Choroid plexus epithelial cell (primary cell): ENCODE data around the gene PLIN4.

Source experiments
- DNase-seq: peaks from one replicate; pipeline ENCODE4 v3.0.0-alpha.2; 2010; ENCODE audit warnings: low read depth
- H3K4me3 ChIP-seq: 2 replicates; pipeline ENCODE4 v1.5.1; 2011; ENCODE audit warnings: low read depth, mild to moderate bottlenecking, control low read depth, low read length, moderate library complexity
- TF ChIP-seq, protein P1 (sequence below): conservative IDR thresholded peaks from 2 replicates; pipeline ENCODE4 v1.5.1; 2011; ENCODE audit warnings: low read depth, mild to moderate bottlenecking, control low read depth, inconsistent platforms, low read length, moderate library complexity

PLIN4 gene

DNA sequence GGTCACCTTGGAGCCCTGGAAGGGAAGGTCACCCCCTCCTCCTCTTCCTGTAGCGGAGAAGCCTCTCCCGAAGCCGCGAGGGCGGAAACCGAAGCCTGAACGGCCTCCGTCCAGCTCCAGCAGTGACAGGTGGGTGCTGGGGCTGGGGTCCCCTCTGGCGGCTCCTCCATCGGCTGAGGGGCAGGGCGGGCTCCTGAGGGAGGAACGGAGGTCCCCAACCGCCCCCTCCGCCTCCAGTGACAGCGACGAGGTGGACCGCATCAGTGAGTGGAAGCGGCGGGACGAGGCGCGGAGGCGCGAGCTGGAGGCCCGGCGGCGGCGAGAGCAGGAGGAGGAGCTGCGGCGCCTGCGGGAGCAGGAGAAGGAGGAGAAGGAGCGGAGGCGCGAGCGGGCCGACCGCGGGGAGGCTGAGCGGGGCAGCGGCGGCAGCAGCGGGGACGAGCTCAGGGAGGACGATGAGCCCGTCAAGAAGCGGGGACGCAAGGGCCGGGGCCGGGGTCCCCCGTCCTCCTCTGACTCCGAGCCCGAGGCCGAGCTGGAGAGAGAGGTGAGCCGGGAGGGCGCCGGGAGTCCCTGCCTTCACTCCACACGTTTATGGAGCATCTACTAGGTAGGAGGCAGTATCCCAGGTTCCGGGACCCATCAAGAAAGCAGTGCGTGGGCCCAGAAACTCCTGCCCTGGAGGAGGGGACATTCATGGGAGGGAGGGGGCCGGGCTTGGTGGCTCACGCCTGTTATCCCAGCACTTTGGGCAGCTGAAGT lies 24.2 kb downstream of the PLIN4 start:
- TF ChIP-seq, protein P1, sequence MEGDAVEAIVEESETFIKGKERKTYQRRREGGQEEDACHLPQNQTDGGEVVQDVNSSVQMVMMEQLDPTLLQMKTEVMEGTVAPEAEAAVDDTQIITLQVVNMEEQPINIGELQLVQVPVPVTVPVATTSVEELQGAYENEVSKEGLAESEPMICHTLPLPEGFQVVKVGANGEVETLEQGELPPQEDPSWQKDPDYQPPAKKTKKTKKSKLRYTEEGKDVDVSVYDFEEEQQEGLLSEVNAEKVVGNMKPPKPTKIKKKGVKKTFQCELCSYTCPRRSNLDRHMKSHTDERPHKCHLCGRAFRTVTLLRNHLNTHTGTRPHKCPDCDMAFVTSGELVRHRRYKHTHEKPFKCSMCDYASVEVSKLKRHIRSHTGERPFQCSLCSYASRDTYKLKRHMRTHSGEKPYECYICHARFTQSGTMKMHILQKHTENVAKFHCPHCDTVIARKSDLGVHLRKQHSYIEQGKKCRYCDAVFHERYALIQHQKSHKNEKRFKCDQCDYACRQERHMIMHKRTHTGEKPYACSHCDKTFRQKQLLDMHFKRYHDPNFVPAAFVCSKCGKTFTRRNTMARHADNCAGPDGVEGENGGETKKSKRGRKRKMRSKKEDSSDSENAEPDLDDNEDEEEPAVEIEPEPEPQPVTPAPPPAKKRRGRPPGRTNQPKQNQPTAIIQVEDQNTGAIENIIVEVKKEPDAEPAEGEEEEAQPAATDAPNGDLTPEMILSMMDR, result no peak
- no peak for DNase-seq
- H3K4me3 ChIP-seq, result no peak overlapping the region

DNA sequence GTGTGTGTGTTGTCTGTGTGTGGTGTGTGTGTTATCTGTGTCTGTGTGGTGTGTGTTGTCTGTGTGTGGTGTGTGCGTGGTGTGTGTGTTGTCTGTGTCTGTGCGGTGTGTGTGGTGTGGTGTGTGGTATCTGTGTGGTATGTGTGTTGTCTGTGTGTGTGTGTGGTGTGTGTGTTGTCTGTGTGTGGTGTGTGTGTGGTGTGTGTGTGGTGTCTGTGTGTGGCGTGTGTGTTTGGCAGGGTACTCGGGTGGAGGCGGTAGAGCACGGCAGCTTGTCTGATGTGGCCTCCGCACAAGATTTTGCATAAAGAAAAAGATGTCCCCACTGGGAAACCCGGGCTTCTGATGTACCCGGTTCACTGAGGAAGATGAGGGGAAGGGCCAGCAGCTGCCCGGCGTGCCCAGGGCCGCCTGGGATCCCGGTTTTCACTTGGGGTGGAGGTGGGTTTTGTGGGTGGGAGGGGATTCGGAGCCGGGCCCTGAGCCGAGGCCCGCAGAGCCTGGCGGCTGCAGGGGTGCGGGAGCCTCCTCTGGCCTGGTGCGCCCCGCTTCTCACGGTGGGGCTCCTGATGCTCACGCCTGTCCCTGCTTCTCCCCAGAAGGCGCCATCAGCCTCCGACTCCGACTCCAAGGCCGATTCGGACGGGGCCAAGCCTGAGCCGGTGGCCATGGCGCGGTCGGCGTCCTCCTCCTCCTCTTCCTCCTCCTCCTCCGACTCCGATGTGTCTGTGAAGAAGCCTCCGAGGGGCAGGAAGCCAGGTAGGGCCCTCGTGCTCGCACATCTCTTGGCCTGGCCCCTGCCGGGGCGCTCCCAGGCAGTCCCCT lies 25.0 kb downstream of the PLIN4 start:
- no peak overlapping the region for H3K4me3 ChIP-seq
- DNase-seq, result no peak
- TF ChIP-seq, protein P1, result no peak

DNA sequence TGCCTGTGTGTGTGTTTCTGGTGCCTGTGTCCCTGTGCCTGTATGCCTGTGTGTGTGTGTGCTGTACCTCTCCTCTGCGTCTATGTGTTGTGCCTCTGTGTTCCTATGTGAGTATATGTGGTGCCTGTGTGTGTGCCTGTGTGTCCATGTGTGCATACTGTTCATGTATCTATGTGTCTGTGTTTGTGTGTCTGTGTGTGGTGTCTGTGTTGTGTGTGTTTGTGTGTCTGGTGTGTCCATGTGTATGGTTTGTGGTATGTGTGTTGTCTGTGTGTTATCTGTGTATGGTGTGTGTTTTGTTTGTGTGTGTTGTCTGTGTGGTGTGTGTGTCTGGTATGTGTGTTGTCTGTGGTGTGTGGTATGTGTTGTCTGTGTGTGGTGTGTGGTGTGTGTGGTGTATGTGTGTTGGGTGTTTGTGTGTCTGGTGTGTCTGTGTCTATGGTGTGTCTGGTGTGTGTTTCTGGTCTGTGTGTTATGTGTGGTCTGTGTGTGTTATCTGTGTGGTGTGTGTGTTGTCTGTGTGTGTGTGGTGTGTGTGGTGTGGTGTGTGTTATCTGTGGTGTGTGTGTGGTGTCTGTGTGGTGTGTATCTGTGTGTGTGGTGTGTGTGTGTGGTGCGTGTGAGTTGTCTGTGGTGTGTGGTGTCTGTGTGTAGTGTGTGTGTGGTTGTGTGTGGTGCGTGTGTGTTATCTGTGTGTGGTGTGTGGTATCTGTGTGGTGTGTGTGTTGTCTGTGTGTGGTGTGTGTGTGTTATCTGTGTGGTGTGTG lies 25.8 kb downstream of the PLIN4 start:
- DNase-seq, result no peak
- TF ChIP-seq, protein P1, result no peak
- H3K4me3 ChIP-seq, result no peak overlapping the region

DNA sequence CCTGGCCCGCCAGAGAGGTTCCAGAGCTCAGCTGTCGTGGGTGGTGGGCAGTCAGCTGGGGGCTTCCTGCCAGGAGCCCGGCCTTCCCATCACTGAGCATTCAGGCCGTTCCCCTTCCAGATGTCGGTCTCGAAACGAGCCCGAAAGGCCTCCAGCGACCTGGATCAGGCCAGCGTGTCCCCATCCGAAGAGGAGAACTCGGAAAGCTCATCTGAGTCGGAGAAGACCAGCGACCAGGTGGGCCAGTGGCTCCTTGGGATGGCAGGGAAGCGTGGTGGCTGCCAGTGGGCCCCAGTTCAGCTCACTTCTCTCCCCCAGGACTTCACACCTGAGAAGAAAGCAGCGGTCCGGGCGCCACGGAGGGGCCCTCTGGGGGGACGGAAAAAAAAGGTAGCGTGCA lies 26.8 kb downstream of the PLIN4 start:
- TF ChIP-seq, protein P1, result no peak
- no peak for DNase-seq
- no peak overlapping the region for H3K4me3 ChIP-seq

DNA sequence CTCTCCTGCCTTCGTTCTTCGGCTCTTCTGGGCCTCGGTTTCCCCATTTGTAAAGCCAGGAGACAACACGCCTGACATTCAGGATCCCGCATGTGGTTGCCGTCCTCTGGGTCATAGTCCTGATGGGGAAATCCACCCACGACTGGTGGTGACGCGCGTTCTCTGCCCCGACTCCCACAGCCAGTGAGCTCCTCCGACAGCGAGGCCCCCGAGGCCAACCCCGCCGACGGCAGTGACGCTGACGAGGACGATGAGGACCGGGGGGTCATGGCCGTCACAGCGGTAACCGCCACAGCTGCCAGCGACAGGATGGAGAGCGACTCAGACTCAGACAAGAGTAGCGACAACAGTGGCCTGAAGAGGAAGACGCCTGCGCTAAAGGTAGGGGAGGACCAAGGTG lies 29.8 kb downstream of the PLIN4 start:
- no peak overlapping the region for H3K4me3 ChIP-seq
- no peak for DNase-seq
- TF ChIP-seq, protein P1, result no peak

DNA sequence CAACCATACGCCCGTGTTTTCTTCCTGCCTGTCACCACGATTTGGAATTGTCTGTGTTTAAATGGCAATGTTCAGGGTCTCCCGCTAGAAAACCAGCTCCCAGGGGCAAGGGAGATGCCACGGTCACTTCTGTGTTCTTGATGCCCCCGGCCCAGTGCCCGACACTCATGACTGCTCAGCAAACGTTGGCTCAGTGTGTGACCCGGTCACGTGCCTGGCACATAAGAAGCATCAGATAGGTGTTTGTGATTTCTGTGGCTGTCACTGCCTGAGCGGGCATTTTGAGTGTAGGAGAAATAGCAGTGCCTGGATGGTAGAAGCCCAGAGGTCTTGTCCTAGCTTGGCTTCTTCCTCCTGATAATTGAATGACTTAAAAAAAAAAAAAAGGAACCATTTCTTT lies 30.7 kb downstream of the PLIN4 start:
- H3K4me3 ChIP-seq, result no peak overlapping the region
- TF ChIP-seq, protein P1, result no peak
- DNase-seq, result no peak
